Measurements from ENCODE around the gene DNAH17.

DNAH17 gene

DNA sequence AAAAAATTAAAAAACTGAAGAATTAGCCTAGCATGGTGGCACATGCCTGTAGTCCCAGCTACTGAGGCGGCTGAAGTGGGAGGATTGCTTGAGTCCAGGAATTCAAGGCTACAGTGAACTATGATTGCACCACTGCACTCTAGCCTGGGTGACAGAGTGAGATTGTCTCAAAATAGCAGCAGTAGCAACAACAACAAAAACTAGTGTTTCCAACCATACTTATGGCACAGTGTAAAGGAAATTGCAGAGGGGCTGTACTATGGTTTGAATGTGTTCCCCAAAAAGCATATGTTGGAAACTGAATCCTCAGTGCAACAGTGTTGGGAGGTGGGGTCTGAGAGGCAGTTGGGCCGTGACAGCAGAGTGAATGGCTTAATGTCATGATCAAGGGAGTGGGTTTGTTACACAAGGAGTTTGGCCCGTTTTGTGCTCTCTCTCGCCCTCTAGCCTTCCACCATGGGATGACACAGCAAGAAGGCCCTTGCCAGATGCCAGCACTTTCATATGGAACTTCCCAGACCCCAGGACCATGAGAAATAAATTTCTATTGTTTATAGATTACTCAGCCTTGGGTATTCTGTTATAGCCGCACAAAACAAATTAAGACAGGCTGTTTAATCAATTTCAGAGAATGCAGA is 128.7 kb downstream of the DNAH17 start:
- DNase-seq: no peak

DNA sequence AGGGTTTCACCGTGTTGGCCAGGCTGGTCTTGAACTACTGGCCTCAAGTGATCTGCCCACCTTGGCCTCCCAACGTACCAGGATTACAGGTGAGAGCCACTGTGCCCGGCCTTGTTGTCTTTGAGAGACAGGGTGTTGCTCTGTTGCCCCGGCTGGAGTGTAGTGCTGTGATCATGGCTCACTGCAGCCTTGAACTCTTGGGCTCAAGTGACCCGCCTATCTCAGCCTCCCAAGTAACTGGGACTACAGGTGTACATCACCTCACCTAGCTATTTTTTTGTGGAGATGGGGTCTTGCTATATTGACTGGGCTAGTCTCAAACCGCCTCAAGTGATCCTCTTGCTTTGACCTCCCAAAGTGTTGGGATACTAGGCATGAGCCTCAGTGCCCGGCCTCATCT is 130.4 kb downstream of the DNAH17 start:
- DNase-seq: no peak

DNA sequence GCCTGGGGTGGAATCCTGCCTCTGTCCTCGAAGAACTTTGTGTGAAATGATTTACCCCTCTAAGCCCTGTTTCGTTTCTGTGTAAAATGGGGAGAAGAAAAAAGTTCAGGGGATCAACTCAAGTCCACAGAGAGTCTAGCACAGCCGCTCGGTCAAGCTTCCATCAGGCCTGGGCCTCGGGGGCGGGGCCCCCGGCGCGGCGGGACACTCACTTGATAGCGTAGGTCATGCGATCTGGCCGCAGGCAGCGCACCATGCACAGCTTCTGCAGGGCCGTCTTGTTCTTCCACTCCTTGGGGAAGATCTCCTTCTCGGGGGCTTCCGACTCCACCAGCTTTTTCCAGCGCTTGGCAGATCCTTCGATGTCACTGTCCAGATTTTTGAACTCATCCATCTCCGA is 132.8 kb downstream of the DNAH17 start:
- DNase-seq: no peak

DNA sequence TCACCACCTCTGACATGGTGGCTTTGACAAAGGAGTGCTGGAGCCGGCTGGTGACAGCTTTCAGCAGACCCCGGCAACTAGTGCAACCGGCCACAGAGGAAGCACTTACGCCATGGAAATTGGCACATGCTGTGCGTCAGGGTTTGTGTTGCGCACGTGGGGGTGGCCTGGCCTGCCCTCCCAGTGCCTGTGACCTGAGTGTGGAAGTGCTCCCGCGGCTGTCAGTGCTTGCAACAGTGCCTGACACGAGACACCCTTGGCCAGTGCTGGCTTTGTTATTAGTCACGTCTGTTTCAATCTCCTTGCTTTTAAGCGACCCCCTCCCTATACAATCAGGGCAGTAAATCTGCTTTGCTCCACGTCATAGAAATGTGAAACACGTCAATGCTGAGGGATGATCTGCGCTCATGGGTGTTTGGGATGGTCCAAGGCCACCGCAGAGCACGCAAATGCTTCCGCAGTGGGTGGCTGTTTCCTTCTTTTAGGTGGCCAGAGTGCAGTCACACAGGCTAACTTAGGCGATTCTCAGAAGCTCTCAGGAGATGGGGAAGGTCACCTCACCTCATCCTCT is 134.5 kb downstream of the DNAH17 start:
- DNase-seq: no peak

DNA sequence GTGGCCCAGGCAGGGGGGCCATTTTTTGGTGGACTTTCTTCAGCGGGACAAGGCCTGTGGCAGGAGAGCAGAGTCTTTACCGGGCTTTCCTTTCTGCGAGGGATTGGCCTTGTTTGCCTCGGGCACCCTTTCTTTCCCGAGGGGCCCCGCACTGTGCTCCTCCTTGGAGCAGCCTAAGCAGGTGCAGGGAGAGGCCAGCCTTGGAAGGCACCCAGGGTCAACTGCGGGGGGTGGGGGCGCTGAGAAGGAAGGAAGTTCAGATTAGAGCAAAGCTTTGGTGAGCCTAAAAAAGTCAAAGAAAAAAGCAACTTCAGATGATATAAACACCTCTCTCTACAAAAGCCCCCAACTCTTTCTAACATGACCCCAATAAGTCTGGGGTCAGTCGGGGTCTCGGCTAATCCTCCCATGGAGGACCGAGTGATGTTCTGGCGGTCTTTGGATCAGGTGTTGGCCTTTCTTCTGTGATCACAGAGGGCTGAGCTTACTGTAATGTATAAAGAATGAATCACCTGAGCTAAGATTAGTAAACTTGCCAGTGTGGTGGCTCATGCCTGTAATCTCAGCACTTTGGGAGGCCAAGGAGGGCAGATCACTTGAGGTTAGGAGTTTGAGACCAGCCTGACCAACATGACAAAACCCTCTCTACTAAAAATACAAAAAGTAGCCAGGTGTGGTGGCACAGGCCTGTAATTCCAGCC is 135.8 kb downstream of the DNAH17 start:
- no peak for DNase-seq

DNA sequence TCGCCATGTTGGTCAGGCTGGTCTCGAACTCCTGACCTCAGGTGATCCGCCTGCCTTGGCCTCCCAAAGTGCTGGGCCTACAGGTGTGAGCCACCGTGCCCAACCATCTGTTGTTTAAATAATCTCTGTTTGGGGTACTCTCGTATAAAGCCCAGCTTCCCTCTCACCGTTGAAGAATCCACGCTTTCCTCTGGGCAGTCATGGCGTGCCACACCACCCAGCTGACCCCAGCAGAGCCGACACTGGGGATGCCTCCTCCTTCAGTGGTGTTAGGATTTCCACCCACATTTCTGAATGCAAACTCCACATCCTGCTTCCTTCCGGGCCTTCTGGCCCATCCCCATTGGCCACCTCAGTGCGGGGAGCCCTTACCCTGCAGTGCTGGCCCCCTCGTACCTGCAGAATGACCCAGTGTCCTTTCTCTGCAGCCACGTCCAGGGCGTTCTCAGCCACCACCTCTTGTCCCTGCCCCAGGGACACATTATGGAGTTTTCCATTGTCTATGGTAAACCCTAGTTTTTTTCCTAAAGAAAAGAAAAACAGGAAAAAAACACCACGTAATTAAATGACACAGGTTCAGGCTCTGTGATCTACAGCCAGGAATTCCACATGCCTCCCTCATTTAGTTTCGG is 138.4 kb downstream of the DNAH17 start:
- no peak for DNase-seq

DNA sequence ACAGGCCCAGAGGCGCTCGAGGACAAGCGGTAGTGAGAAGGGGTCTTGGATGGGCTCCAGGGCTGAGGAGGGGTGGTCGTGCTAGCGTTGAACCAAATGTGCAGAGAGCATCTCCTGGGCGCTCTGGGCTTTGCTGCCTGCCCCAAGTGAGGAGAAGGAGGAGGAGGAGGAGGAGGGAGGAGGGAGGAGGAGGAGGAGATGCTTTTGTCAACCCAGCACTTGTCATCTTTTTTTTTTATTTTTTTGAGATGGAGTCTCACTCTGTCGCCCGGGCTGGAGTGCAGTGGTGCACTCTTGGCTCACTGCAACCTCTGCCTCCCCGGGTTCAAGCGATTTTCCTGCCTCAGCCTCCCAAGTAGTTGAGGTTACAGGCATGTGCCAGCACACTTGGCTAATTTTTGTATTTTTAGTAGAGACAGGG is 138.9 kb downstream of the DNAH17 start:
- DNase-seq: no peak

DNA sequence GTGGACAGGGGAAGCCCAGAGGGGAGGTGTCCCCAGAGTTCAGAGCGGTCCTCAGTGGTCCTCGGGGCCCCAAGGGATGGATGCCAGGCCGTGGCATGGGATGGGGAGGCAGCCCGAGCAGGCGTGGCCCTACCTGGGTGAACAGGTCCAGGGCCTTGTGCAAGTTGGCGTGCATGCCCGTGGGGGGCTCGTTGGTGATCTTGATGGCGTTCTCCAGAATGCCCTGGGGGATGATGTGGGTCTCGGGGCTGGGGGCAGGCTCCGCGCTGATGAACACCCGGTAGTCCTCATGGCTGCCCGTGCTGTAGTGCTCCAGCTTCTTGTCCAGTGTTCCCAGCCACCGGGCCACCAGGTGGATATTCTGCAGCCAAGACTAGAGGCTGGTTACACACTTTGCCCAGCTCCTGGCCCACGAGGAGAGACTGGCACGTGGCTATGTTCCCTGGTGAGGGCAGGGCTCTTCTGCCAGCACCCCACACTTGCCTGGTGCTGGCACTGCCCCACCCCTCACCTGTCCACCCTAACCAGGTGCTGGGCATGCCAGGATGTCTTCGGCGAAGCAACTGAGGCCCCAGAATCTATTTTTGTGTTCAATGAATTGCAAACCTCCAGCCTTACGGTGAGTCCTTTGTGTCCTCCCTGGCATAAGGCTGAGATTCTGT is 139.6 kb downstream of the DNAH17 start:
- no peak for DNase-seq

DNA sequence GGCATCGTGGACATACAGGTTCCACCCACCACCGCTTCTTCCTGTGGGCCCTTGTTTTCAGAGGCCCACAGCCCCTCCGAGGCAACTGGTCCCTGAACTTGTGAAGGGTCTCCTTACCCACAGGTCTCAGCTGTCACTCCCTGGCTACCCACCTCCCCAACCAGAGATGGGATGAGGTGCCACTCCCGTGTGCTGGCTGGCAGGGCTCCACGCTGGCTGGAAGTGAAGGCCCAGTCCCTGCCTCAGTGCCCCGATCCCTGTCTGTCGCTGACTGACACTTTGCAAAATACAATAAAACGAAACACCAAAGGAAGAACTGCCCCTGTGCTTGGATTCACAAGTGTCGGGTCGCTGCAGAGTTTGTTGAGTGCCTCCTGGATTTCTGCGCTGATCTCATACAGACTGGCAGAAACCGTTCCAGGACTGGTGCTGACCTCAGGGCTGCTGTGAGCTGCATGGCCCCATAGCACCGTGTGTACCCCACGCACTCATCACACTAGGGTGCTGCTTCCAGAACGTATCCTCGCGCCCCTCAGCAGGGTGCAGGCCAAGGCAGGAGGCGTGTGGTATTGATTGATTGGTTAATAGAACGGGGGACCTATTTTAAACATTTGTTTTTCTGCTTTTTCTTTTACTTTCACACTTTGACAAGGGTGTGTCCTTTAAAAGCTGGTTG is 141.7 kb downstream of the DNAH17 start:
- DNase-seq: no peak

DNA sequence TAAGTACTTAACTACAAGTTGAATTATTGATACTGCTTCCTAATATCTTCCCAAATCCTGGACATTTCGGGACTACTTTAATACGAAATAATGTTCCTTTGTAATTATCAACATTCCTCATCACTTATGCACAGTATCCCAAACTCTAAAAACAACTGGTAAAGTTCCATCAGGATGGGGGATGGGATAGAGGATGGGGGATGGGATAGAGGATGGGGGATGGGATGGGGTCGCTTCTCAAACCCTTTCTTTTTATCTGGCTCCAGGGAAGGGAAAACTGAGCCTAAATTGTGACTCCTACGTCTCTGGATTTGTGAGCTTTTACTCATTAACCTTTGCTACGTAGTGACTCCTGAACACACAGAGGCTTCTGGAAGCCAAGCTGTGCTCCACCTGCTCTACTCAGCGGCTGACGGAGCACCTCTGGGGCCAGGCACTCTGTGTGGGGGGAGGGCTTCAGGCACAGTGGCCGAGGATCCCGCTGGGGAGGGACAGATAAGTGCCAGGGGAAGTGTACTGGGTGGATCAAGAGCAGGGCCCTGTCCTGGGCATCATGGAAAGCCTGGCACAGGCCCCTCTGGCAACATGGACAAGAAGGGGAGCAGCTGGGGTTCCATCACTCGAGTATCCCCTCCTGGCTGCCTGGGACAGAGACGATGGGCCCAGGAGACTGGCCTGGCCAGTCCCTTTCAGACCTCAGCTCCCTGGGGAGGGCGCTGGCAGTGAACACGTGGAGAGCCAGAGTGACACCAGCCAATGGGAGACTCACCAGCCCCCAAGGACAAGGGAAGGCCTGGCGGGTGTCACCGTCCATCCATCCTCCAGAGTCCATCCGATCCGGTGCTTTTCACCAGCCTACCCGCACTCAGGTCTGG is 142.5 kb downstream of the DNAH17 start:
- DNase-seq: no peak

DNA sequence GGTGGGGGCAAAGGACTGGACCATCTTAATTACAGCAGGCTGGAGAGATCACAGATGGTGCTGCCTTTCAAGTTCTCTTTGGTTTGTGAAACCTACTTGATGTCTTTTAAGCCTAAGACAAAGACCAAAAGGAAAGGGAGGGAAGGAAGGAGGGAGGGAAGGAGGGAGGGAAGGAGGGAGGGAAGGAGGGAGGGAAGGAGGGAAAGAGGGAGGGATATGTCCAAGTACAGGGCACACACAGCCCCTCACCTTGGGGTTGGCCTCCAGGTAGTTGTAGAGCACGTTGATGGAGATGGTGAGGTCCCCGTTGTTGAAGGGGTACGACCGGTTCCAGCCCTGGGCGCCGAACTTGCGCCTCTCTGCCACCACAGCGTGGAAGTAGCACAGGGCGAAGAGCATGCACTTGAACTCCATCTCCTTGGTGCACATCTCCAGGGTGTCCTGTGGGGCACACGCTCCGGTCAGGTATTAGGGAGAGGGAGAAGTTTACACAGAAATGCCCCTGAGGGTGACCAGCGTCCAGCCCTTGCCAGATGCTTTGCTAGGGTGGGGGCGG is 143.3 kb downstream of the DNAH17 start:
- DNase-seq: no peak

DNA sequence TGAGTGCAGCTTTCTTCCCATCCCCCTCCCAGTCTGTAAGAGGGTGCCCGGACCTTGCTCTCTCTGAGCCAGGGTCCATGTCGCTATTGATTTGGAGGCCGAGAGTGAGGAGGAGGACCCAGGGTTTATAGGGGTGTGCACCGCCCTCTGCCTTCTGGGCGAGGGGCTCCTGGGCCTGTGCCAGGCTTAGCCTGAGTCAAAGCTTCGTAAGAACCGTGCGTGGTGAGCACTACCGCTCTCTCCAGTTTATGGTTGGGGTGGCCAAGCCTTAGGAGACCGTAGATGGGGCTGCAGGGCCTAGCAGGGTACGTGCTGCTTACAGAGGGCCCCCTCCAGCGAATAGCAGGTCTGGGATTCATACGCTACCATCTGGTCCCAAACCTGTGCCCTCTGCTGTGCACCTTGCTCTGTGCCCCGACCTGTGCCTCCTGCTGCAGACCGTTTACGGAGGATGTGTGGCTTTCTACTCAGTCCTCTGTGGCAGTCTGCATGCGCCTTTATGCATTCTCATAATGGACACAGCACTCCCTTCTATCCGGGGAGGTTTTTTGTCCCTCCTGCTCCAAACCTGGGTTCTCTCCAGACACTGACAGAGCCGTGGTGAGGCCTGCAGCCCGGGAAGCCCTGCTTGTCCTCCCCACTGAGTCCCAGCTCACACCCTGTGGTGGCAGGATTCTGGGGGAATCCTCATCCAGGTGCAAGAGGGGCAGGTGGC is 144.0 kb downstream of the DNAH17 start:
- no peak for DNase-seq

DNA sequence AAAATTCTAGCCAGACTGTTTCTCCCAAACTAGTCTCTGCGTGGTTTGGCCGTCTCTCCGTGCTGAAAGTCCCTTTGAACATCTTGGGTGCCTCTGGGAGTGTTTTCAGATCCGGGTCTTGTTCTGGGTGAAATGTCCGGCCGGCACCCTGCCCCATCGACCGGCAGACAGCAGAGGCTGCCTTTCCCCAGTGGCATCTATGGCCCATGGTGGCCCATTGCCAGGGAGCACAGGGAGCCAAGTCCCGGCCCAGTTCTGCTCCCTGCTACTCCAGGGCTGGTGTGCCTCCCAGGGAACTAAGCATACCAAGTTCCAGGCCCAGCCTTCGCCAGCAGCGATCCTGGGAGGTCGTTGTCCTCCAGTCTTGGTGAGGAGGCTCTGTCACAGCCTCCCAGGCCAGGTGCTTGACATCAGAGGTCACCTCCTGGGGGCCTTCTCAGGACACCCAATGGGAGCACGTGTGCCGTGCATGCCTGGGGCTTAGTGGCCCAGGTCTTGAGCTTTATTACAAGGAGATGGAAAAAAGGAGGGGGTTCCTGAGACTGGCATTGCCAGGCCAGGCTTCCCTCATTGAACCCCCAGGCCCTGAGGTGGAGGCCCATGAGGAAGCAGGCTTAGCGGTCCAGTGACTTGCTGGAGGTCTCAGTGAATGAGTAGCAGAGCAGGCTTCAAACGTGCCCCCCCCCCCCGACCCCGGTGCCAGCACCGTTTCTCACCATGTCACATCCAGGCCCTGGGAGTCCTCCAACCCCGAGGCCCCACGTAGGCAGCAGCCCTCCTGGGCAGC is 144.8 kb downstream of the DNAH17 start:
- no peak for DNase-seq

DNA sequence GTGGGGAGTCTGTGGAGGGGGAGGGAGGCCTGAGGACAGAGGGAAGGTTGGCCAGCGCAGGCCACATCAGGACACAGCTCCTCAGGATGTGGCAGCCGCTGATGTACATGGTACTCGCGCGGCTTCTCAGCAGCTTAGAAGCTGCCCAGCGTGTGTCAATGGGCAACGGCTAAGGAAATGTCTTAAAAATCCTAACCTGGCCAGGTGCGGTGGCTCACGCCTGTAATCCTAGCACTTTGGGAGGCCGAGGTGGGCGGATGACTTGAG is 145.6 kb downstream of the DNAH17 start:
- DNase-seq: no peak

DNA sequence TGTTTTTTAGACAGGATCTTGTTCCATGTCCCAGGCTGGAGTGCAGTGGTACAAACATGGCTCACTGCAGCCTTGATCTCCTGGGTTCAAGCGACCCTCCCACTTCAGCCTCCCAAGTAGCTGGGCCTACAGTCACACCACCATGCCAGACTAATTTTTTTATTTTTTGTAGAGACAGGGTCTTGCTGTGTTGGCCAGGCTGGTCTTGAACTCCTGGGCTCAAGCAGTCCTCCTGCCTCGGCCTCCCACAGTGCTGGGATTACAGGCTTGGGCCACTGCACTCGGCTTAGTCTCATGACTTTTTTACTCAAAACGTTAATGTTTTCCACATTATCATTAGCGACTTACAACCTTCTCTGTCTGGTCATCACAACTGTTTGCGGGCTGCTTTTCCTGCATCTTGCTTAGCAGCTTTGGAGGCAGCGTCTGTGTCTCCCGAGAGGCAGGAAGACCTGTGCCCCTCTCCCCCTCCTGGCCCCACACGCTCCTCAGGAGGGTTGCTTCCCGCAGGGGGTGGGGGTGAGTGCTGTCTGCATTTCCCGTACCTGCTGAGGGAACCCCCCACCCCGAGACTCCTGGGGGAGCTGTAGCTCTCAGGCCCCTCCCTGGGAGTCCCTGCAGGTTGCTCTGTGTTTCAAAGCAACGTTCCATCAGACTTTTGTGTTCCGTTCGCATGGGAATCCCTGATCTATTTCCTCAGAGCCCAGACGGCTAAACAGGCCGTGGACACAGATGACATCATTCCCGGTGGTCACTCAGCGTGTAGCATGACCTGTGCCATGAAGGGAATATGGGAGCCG is 146.1 kb downstream of the DNAH17 start:
- no peak for DNase-seq

DNA sequence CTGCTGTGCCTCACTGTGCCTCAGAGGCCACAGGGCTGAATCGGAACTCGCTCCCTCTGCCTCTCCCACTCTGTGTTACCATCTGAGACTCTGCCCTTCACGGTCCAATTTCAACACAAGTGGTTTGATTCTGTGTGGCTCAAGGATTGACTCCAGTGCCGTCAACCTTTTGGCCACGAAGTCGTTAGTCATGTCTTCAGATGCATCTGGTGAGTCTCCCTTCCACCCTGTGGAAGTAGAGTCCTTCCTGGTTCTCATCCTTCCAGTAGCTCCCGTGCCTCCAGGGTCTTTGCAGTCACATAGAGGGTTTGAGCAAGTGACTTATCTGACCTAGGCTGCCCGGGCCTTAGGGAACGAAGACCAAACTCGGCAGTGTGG is 147.6 kb downstream of the DNAH17 start:
- no peak for DNase-seq

DNA sequence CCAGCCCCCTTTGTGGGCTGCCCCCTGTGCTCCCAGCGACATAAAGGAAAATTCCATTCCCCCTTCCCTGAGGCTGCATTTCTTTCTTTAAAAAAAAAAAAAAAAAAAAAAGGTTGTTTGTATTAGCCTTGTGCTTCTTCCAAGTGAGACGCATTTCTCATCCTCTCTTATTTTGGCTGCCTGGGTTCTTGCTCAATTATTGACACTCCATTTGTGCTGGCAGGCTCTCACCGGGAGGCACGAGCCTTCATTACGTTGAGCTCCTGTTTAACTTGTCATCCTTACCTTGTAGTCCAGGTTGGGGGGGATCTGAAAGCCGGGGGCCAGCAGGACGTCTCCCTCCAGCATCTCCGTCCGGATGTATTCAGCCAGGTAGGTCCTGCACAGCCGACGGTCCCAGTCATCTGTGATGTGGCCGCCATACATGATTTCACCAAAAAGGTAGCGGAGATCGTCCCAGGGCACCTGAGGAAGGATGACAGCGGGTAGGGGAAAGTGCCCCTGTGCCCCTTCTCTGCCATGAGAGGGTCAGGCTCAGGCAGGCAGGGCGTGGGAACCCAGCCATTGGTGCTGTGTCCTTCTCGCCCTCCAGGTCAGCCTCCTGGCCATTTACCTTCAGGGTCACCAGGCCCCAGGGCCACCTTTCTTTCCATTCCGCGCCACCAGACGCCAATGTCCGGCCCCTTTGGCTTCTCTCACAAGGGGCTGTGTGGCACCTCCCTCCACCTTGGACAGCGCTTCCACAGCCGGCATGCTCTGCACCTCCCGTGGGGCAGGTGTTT is 148.2 kb downstream of the DNAH17 start:
- no peak for DNase-seq

DNA sequence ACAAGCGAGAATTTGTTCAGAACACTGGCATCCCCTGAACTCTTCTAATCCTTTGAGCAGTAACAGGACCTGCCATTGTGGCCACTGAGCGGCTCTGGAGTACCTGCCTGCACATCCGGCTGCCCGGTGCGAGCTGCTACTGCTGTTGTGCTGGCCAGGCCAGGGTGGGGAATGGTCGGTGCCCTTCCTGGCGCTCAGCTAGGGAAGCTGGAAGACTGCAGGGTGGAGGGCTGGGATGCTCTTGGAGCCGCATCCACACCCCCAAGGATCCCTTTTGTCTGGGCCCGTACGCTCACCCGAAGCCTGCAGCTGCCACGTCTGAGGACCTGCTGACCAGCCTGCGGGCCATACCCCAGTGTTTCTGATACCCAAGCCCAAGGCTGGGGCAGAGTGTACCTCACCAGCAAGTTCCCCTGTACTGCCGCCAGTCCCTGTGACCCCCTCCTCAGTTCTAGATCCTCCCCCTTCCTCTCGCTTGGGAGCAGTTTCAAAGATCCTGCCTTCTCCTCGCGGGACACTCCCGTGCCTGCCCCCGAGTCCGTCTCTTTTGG is 149.1 kb downstream of the DNAH17 start:
- DNase-seq: no peak

Measured in NCI-H748 treated with DMSO at 0.1 percent for 48 hours (cell line).